SK-N-MC (cell line): ENCODE measurements around the gene VAV3.

Source experiments
- EZH2 ChIP-seq: fragments of 200-600 bp; sonication (generic); IDR thresholded peaks from one replicate; pipeline ENCODE4 v1.6.1; 2017; ENCODE audit warnings: antibody characterized with exemption
- FOXP2 ChIP-seq: optimal IDR thresholded peaks from 2 replicates; pipeline ENCODE3; 2011; ENCODE audit warnings: mild to moderate bottlenecking, moderate library complexity; ENCODE audit not compliant: insufficient read depth; ENCODE audit errors: extremely low read length, control extremely low read depth
- POLR2AphosphoS5 ChIP-seq: IDR thresholded peaks from 2 replicates; pipeline ENCODE4 v1.6.1; 2012; ENCODE audit warnings: mild to moderate bottlenecking, low read depth, low read length, borderline replicate concordance

- TF ChIP-seq POLR2AphosphoS5 (no peak), EZH2 (no peak), FOXP2 (no peak)
Observed at GRCh38 chr1:107992347-107992746, 27.4 kb upstream of the VAV3 start.
